Measurements from ENCODE around the gene RBMS3. TPM values are rescaled to one million over a fixed set of nuclear protein-coding genes. Genes with fewer than 3 reads are reported as not detected.
A peak's percentile ranks its signal among the peaks of the same experiment; 100 is the strongest.

RBMS3 gene
- total RNA-seq, 2 donors from 2014 or later = 27.3 to 51.4 TPM

DNA sequence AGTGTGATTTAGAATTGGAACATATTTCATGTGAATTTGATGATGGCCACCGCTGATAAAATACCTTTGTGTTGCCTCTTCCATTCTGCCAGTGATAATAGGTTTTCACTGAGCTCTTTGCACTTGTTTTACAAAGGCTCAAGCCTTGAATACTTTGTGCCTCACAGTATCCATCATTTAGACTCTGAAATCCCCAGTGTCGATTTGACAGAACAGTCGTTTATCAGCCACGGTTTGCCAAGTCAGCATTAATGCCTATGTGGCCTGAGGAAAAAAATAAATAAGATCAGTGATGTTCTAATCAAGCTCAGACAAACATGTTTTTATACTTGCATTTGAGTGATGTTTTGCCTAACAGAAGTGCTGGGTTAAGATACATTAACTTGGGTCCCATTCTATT is 399.1 kb downstream of the RBMS3 start:
- no peak overlapping the region for H3K4me3 ChIP-seq
- H3K9me3 ChIP-seq = no peaks in the 10 kb centered on the region
- peak overlapping the region in 1 of 2 donors; percentile 8 for H3K27ac ChIP-seq
- H3K27me3 ChIP-seq = no peaks in the 10 kb centered on the region
- TF ChIP-seq, protein P1, sequence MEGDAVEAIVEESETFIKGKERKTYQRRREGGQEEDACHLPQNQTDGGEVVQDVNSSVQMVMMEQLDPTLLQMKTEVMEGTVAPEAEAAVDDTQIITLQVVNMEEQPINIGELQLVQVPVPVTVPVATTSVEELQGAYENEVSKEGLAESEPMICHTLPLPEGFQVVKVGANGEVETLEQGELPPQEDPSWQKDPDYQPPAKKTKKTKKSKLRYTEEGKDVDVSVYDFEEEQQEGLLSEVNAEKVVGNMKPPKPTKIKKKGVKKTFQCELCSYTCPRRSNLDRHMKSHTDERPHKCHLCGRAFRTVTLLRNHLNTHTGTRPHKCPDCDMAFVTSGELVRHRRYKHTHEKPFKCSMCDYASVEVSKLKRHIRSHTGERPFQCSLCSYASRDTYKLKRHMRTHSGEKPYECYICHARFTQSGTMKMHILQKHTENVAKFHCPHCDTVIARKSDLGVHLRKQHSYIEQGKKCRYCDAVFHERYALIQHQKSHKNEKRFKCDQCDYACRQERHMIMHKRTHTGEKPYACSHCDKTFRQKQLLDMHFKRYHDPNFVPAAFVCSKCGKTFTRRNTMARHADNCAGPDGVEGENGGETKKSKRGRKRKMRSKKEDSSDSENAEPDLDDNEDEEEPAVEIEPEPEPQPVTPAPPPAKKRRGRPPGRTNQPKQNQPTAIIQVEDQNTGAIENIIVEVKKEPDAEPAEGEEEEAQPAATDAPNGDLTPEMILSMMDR (IDR thresholded peaks at IDR 0.05) = no peak
- DNase-seq (ENCODE audit: low spot score) = no peak
- no peaks in the 10 kb centered on the region for H3K36me3 ChIP-seq
- H3K4me1 ChIP-seq = peaks cover 0 to 21% of the 10 kb centered on the region in 2 donors

DNA sequence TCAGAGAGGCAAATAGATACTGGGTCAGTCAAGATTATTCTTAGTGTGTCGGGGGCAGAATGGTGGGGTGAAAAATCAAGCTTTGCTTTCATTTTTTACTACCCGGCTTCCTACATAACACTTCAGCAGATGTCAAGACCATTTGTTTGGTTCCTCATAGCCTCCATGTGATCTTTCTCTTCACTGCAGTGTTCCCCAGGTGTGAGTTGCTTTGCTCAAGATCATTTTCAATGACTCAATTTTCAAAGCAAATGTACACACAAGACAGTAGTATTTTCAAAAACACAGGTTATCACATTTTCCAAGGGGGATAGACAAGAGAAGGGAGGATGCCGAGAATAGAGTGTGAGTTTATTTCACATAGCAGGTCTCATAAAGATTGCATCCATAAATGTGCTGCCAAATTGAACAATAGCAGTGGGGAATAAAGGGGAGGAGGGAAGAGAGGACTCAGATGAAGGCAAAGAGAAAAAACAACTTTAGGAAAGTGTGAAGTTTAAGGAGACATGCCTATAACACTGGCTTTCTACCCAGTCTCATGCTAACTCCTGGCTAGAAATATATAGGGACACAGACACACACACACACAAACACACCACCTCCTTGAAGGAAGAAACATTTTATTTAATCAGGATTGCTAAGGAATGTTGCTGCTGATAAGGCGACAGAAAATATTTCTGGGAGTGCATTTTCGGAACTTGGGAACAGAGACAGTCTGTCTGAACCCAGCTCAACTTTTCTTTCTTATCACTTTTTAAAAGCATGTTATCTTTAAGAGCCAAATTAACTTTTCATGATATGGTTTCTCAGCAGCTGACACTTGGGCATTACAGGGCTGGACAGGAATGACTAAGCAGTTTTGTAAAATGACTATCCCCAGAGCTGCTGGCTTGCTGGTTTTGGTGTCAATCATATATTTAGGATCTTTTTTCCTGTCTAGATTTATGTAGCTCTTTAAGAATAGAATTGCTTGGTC is 402.4 kb downstream of the RBMS3 start:
- H3K9me3 ChIP-seq = no peaks in the 10 kb centered on the region
- H3K27ac ChIP-seq = peak overlapping the region; percentile 77 to 80
- H3K27me3 ChIP-seq = no peaks in the 10 kb centered on the region
- TF ChIP-seq, protein P1 (IDR thresholded peaks at IDR 0.05) = no peak
- no peaks in the 10 kb centered on the region for H3K36me3 ChIP-seq
- H3K4me1 ChIP-seq = peaks cover 0 to 34% of the 10 kb centered on the region in 2 donors
- no peak for DNase-seq (ENCODE audit: low spot score)
- H3K4me3 ChIP-seq = peak overlapping the region in 1 of 2 donors; percentile 3

DNA sequence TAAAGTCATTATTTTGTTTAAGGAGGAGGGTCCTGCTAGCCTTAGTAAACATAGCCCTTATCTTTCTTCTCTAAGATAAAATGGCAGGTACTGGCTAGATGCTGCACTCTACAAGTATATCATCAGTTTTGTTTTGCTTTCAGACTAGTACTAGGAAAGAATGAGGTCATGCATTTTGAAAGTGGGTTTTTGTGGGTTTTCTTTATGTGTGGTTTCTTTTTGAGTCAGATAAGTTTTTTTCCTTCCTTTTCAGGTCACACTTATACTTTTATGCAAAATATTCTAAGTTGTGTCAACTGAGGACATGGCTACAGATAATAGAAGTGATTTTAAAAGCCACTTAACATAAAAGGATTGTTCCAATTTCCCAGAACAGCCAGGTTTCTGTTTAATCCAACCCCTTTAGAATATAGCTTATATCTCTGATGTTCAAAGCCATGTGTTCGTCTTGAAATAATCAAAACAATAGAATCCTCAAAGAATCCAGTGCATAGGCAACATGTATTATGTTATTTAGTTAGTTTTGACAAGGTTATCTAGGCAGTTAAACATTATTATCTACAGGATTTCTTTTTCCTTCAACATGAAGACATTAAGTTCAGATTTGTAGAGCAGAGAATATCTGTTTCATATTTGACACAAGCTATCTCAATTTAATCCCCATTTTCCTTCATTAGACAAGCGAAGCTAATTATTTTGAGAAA is 406.2 kb downstream of the RBMS3 start:
- no peak for DNase-seq (ENCODE audit: low spot score)
- H3K27me3 ChIP-seq = no peaks in the 10 kb centered on the region
- H3K9me3 ChIP-seq = no peaks in the 10 kb centered on the region
- TF ChIP-seq, protein P1 (IDR thresholded peaks at IDR 0.05) = no peak
- no peaks in the 10 kb centered on the region for H3K36me3 ChIP-seq
- no peak overlapping the region for H3K4me3 ChIP-seq
- peaks cover 0 to 34% of the 10 kb centered on the region in 2 donors for H3K4me1 ChIP-seq
- peak overlapping the region in 1 of 2 donors; percentile 13 for H3K27ac ChIP-seq

DNA sequence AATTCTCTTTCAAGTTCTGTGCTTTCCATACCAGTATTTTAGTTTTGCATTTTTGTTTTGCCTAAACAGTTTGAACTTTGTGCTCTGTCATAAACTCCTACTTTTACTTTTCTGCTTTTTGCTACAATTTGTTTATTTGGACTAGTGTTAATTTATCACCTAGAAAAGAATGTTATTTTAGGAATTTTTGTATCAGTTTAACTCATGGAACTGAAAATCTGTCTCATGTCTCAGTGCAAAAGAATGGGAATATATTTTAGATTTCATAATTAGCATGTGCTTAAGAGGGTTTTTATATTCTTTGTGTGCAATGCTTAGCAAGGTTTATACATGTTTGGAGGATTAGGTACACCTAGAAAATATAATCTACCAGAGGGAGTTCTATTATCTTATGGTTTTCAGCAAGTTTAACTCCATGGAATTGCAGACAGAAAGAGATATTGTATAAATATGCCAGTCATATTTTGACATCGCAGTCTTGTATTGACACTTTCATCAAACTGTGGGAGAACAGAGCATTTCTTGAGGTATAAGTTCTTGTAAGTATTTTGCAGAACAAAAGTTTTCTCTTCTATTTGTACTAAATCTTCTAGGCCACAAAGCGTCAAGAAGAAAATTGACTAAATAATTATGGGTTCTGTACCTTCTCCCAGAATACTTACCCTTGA is 409.9 kb downstream of the RBMS3 start:
- Histone ChIP-seq H3K36me3 (no peaks in the 10 kb centered on the region), H3K4me3 (no peak overlapping the region), H3K27ac (no peak overlapping the region), H3K4me1 (peaks cover 0 to 39% of the 10 kb centered on the region in 2 donors), H3K27me3 (no peaks in the 10 kb centered on the region), H3K9me3 (no peaks in the 10 kb centered on the region)
- DNase-seq (ENCODE audit: low spot score) = no peak
- TF ChIP-seq, protein P1 (IDR thresholded peaks at IDR 0.05) = no peak

DNA sequence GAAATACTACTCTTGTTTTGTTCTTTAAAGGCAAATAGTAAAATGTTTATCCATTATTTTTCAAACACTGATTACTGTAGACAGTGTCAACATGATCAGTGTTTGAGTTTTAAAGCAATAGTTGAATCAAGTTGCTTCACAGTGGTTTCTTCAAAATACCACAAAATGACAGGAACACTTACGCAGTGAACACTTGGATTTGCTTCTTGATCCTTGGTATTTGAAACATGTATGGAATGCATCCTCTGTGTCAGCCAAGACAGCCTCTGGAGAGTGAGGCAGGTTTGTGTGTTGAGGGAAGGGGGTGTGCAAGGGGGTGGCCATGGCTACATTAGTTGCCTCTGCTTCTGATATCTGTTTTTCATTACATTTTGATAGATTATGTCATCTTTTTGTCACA is 413.0 kb downstream of the RBMS3 start:
- Histone ChIP-seq H3K36me3 (peaks cover under 1% of the 10 kb centered on the region), H3K4me1 (peaks cover 0 to 39% of the 10 kb centered on the region in 2 donors), H3K9me3 (no peaks in the 10 kb centered on the region), H3K4me3 (no peak overlapping the region), H3K27ac (peak overlapping the region; percentile 31 to 73), H3K27me3 (no peaks in the 10 kb centered on the region)
- no peak for DNase-seq (ENCODE audit: low spot score)
- TF ChIP-seq, protein P1 (IDR thresholded peaks at IDR 0.05) = no peak
